ENCODE measurements around the gene CPE.
A peak's percentile ranks its signal among the peaks of the same experiment; 100 is the strongest.

The CPE gene

GRCh38 chr4:165508372-165509120 is 129.7 kb downstream of the CPE start:
- no peak for DNase-seq (ENCODE audit: low read depth in 2 of 2)

- DNase-seq (ENCODE audit: low read depth in 2 of 2): no peak
Observed at GRCh38 chr4:165512424-165512823, 133.6 kb downstream of the CPE start.

GRCh38 chr4:165514739-165515138 is 135.9 kb downstream of the CPE start:
- DNase-seq (ENCODE audit: low read depth in 2 of 2): no peak

- no peak for DNase-seq (ENCODE audit: low read depth in 2 of 2)
Observed at GRCh38 chr4:165515201-165515600, 136.4 kb downstream of the CPE start.

GRCh38 chr4:165516281-165516833 is 137.5 kb downstream of the CPE start:
- no peak for DNase-seq (ENCODE audit: low read depth in 2 of 2)

GRCh38 chr4:165517216-165517615 is 138.4 kb downstream of the CPE start:
- no peak for DNase-seq (ENCODE audit: low read depth in 2 of 2)

- DNase-seq (ENCODE audit: low read depth in 2 of 2): no peak
Observed at GRCh38 chr4:165518024-165518616, 139.3 kb downstream of the CPE start.

GRCh38 chr4:165518686-165519085 is 139.9 kb downstream of the CPE start:
- no peak for DNase-seq (ENCODE audit: low read depth in 2 of 2)

GRCh38 chr4:165519591-165519990 is 140.8 kb downstream of the CPE start:
- DNase-seq (ENCODE audit: low read depth in 2 of 2): no peak

GRCh38 chr4:165520086-165520485 is 141.3 kb downstream of the CPE start:
- no peak for DNase-seq (ENCODE audit: low read depth in 2 of 2)

GRCh38 chr4:165522050-165522449 is 143.2 kb downstream of the CPE start:
- no peak for DNase-seq (ENCODE audit: low read depth in 2 of 2)

GRCh38 chr4:165524532-165525190 is 145.9 kb downstream of the CPE start:
- DNase-seq (ENCODE audit: low read depth in 2 of 2): no peak

- DNase-seq (ENCODE audit: low read depth in 2 of 2): no peak
Observed at GRCh38 chr4:165532976-165533375, 154.2 kb downstream of the CPE start.

GRCh38 chr4:165537028-165537648 is 158.3 kb downstream of the CPE start:
- DNase-seq (ENCODE audit: low read depth in 2 of 2): peak; percentile 8 to 32

- no peak for DNase-seq (ENCODE audit: low read depth in 2 of 2)
Observed at GRCh38 chr4:165539801-165540200, 161.0 kb downstream of the CPE start.

GRCh38 chr4:165540206-165540830 is 161.5 kb downstream of the CPE start:
- DNase-seq (ENCODE audit: low read depth in 2 of 2): no peak

GRCh38 chr4:165541851-165542459 is 163.1 kb downstream of the CPE start:
- no peak for DNase-seq (ENCODE audit: low read depth in 2 of 2)

GRCh38 chr4:165542476-165542875 is 163.7 kb downstream of the CPE start:
- no peak for DNase-seq (ENCODE audit: low read depth in 2 of 2)
